GM23338 (cell line): ENCODE results near the gene TIRAP. TPM values are rescaled to one million over a fixed set of nuclear protein-coding genes. Genes with fewer than 3 reads are reported as not detected.

Experiments used
- ATAC-seq: fragments of 200-7000 bp; cut with Tn5 transposase; 3 replicates; pipeline ENCODE4 v1.9.1; 2020
- DNase-seq: peaks from one replicate; pipeline ENCODE4 v3.0.0-alpha.2; 2015; ENCODE audit warnings: low spot score
- H2AFZ ChIP-seq: fragments of 200-600 bp; sonication (generic); 2 replicates; pipeline ENCODE4 v1.8.0; 2016; ENCODE audit warnings: antibody characterized with exemption, mild to moderate bottlenecking, moderate library complexity
- H3F3A ChIP-seq: fragments of 200-600 bp; sonication (generic); replicated peaks from 2 replicates; pipeline ENCODE4 v1.8.0; 2017; ENCODE audit warnings: antibody characterized with exemption, mixed run types, low read depth
- H3K27ac ChIP-seq: fragments of 200-600 bp; sonication (generic); 2 replicates; pipeline ENCODE4 v1.6.1; 2016; ENCODE audit warnings: low read depth
- H3K27me3 ChIP-seq: fragments of 200-600 bp; sonication (generic); 2 replicates; pipeline ENCODE4 v1.8.0; 2016; ENCODE audit warnings: mild to moderate bottlenecking, mixed run types, moderate library complexity; ENCODE audit not compliant: insufficient read depth
- H3K36me3 ChIP-seq: fragments of 200-600 bp; sonication (generic); 2 replicates; pipeline ENCODE4 v1.8.0; 2016; ENCODE audit warnings: mild to moderate bottlenecking; ENCODE audit not compliant: insufficient read depth
- H3K4me1 ChIP-seq: fragments of 200-600 bp; sonication (generic); 2 replicates; pipeline ENCODE4 v1.8.0; 2016; ENCODE audit warnings: mild to moderate bottlenecking, moderate library complexity; ENCODE audit not compliant: insufficient read depth
- H3K4me2 ChIP-seq: fragments of 200-600 bp; sonication (generic); 2 replicates; pipeline ENCODE4 v1.7.1; 2017; ENCODE audit warnings: mixed run types
- H3K4me3 ChIP-seq: fragments of 200-600 bp; sonication (generic); 2 replicates; pipeline ENCODE4 v1.6.1; 2016; ENCODE audit warnings: mixed run types
- H3K79me2 ChIP-seq: fragments of 200-600 bp; sonication (generic); replicated peaks from 2 replicates; pipeline ENCODE4 v1.8.0; 2017; ENCODE audit warnings: mild to moderate bottlenecking; ENCODE audit not compliant: insufficient read depth
- H3K9me2 ChIP-seq: fragments of 200-600 bp; sonication (generic); 2 replicates; pipeline ENCODE4 v1.8.0; 2017; ENCODE audit not compliant: insufficient read depth
- H4K20me1 ChIP-seq: fragments of 200-600 bp; sonication (generic); replicated peaks from 2 replicates; pipeline ENCODE4 v1.8.0; 2017; ENCODE audit warnings: mild to moderate bottlenecking; ENCODE audit not compliant: insufficient read depth
- H3K27ac Mint-ChIP-seq: 2 replicates; pipeline ENCODE4 v1.8.0; 2020; ENCODE audit warnings: inconsistent platforms, mild to moderate bottlenecking, moderate library complexity, mixed read lengths
- H3K27me3 Mint-ChIP-seq: 3 replicates; pipeline ENCODE4 v1.8.0; 2022; ENCODE audit warnings: low read depth, mild to moderate bottlenecking, moderate library complexity, mixed read lengths, inconsistent platforms; ENCODE audit not compliant: insufficient read depth, poor library complexity
- H3K36me3 Mint-ChIP-seq: 3 replicates; pipeline ENCODE4 v1.8.0; 2021; ENCODE audit warnings: low read depth, mild to moderate bottlenecking, inconsistent platforms, moderate library complexity, mixed read lengths
- H3K4me1 Mint-ChIP-seq: 3 replicates; pipeline ENCODE4 v1.8.0; 2020; ENCODE audit warnings: mild to moderate bottlenecking, inconsistent platforms, mixed read lengths
- H3K4me3 Mint-ChIP-seq: 3 replicates; pipeline ENCODE4 v1.8.0; 2021; ENCODE audit warnings: moderate library complexity, mild to moderate bottlenecking, inconsistent platforms, mixed read lengths
- H3K9me3 Mint-ChIP-seq: 3 replicates; pipeline ENCODE4 v1.8.0; 2020; ENCODE audit warnings: moderate library complexity, mild to moderate bottlenecking, inconsistent platforms, mixed read lengths
- CREB1 ChIP-seq: fragments of 250-450 bp; sonication (Bioruptor Pico); IDR thresholded peaks from 2 replicates; pipeline ENCODE4 v1.5.0; 2020; ENCODE audit warnings: low read depth, mild to moderate bottlenecking, moderate library complexity
- EZH2phosphoT487 ChIP-seq: fragments of 200-600 bp; sonication (generic); IDR thresholded peaks from one replicate; pipeline ENCODE4 v1.8.1; 2018; ENCODE audit warnings: antibody characterized with exemption; ENCODE audit not compliant: unreplicated experiment
- JUNB ChIP-seq: IDR thresholded peaks from one replicate; pipeline ENCODE4 v1.6.1; 2016; ENCODE audit warnings: antibody characterized with exemption; ENCODE audit not compliant: unreplicated experiment
- STAT1 ChIP-seq: IDR thresholded peaks from one replicate; pipeline ENCODE4 v1.6.1; 2016; ENCODE audit warnings: antibody characterized with exemption; ENCODE audit not compliant: unreplicated experiment
- ZNF114 ChIP-seq: fragments of 250-450 bp; sonication (Bioruptor Pico); IDR thresholded peaks from 2 replicates; pipeline ENCODE4 v1.5.0; 2020; ENCODE audit warnings: mild to moderate bottlenecking, moderate library complexity
- polyA plus RNA-seq: library from polyadenylated mRNA; unstranded; fragments of >200 nt; fragmentation: Nextera tagmentation; extraction: Ambion mirVana; gene quantifications from 2 replicates; pipeline ENCODE4 v1.2.1, GENCODE V29; 2016
- total RNA-seq: library from RNA; depleted of rRNA; stranded (reverse); fragments of >200 nt; shearing (Covaris generic); gene quantifications from 2 replicates; pipeline ENCODE4 v1.2.3, GENCODE V29; 2014
- TF ChIP-seq, protein P1 (sequence below): IDR thresholded peaks from 2 replicates; pipeline ENCODE4 v1.6.1; 2016; ENCODE audit warnings: antibody characterized with exemption
- TF ChIP-seq, protein P2 (sequence below), 2 experiments: fragments of 200-600 bp in 1 of 2; sonication (generic) in 1 of 2; conservative IDR thresholded peaks; 2 replicates each; pipeline versions ENCODE4 v1.5.1 to v1.6.1; 2016 to 2017; ENCODE audit warnings: antibody characterized with exemption in 2 of 2, low read depth in 2 of 2, mild to moderate bottlenecking in 2 of 2, moderate library complexity in 1 of 2
- TF ChIP-seq, protein P3 (sequence below): fragments of 250-450 bp; sonication (Bioruptor Pico); IDR thresholded peaks from 2 replicates; pipeline ENCODE4 v1.5.0; 2020; ENCODE audit warnings: mild to moderate bottlenecking, moderate library complexity

TIRAP gene
- total and polyA plus RNA-seq, 2 experiments from 2014 or later = 1.1 to 3.4 TPM

DNA sequence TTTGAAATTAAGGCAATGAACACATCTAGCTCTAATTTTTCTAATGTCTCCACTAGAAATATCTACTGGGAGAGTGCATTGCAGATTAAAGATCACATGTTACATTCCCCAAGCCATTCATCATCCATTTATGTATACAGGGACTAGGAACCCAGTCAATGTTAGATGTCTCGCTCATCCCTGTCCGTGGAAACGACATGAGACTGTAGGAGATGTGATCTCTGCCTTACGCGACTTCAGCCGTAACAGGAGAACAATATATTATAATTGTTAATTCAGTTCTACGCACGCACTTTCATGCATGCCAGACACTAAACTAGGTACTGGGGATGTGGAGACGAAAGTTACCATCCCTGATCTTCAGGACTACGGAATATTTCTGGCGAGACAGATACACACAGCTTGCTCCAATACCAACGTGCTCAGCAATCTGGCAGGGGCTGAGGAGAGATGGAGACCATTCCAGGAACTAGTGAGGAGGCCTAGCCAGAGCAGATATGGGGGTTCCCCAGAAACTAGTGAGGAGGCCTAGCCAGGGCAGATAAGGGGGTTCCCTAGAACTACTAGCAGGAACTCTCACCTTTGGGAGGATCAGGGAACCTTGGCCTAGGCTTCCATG, 21.7 kb downstream of the TIRAP start:
- Histone ChIP-seq H3K4me3 (peak overlapping the region; percentile 95), H3K9me2 (no peaks in the 10 kb centered on the region), H3K36me3 (no peaks in the 10 kb centered on the region), H3K27ac (no peak overlapping the region), H3F3A (no peaks in the 10 kb centered on the region), H4K20me1 (no peaks in the 10 kb centered on the region), H3K79me2 (peaks cover 22% of the 10 kb centered on the region), H2AFZ (peak overlapping the region; percentile 8; the same call in 1 of the 2 replicates), H3K4me1 (no peaks in the 10 kb centered on the region), H3K27me3 (no peaks in the 10 kb centered on the region), H3K4me2 (peak overlapping the region; percentile 100)
- 0 out of 3 replicates have a peak, but pooled peaks cover 2% of the 10 kb centered on the region for H3K9me3 Mint-ChIP-seq
- peak; percentile 3; the same call in 1 of the 3 replicates for ATAC-seq
- TF ChIP-seq, protein P1, sequence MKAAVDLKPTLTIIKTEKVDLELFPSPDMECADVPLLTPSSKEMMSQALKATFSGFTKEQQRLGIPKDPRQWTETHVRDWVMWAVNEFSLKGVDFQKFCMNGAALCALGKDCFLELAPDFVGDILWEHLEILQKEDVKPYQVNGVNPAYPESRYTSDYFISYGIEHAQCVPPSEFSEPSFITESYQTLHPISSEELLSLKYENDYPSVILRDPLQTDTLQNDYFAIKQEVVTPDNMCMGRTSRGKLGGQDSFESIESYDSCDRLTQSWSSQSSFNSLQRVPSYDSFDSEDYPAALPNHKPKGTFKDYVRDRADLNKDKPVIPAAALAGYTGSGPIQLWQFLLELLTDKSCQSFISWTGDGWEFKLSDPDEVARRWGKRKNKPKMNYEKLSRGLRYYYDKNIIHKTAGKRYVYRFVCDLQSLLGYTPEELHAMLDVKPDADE = no peak
- TF ChIP-seq JUNB (no peak), EZH2phosphoT487 (no peak), ZNF114 (CRISPR knock-in tag) (no peak)
- TF ChIP-seq, protein P2, sequence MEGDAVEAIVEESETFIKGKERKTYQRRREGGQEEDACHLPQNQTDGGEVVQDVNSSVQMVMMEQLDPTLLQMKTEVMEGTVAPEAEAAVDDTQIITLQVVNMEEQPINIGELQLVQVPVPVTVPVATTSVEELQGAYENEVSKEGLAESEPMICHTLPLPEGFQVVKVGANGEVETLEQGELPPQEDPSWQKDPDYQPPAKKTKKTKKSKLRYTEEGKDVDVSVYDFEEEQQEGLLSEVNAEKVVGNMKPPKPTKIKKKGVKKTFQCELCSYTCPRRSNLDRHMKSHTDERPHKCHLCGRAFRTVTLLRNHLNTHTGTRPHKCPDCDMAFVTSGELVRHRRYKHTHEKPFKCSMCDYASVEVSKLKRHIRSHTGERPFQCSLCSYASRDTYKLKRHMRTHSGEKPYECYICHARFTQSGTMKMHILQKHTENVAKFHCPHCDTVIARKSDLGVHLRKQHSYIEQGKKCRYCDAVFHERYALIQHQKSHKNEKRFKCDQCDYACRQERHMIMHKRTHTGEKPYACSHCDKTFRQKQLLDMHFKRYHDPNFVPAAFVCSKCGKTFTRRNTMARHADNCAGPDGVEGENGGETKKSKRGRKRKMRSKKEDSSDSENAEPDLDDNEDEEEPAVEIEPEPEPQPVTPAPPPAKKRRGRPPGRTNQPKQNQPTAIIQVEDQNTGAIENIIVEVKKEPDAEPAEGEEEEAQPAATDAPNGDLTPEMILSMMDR (conservative IDR thresholded peaks at IDR 0.05; ENCODE audit: low read depth in 2 of 2) = no peak
- H3K27ac Mint-ChIP-seq = peak overlapping the region; percentile 99
- H3K27me3 Mint-ChIP-seq = peaks cover 5% of the 10 kb centered on the region
- no peak for DNase-seq
- H3K36me3 Mint-ChIP-seq = peaks cover 31% of the 10 kb centered on the region
- peak overlapping the region; percentile 94 for H3K4me3 Mint-ChIP-seq
- peaks cover 19% of the 10 kb centered on the region for H3K4me1 Mint-ChIP-seq

DNA sequence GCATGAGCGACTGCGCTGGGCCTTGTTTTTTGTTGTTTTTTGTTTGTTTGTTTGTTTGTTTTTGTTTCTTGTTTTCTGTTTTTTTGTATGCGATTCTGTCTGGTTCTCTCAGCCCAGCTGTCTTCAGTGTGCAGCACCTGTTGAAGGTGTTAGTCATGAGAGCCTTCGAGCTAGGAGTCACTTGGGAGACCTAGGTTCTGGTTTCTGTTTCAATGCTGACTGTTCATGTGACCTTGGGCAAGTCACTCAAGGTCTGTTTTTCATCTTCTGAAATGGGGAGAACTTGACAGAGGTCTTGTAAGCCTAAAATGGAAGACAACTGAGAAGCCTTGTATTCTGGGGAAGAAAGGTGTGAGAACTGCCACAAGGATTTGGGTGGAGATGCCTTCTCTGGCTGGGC, 22.8 kb downstream of the TIRAP start:
- Histone ChIP-seq H3K27ac (no peak overlapping the region), H3K4me1 (no peaks in the 10 kb centered on the region), H3F3A (no peaks in the 10 kb centered on the region), H3K36me3 (no peaks in the 10 kb centered on the region), H3K79me2 (peaks cover 22% of the 10 kb centered on the region), H4K20me1 (no peaks in the 10 kb centered on the region), H3K9me2 (no peaks in the 10 kb centered on the region), H3K4me3 (no peak overlapping the region), H2AFZ (no peak overlapping the region), H3K27me3 (no peaks in the 10 kb centered on the region), H3K4me2 (no peak overlapping the region)
- Mint-ChIP-seq H3K27me3 (peaks cover 5% of the 10 kb centered on the region), H3K27ac (no peak overlapping the region), H3K36me3 (peaks cover 31% of the 10 kb centered on the region), H3K9me3 (0 out of 3 replicates have a peak, but pooled peaks cover 2% of the 10 kb centered on the region), H3K4me1 (peaks cover 19% of the 10 kb centered on the region), H3K4me3 (no peak overlapping the region; the same call in 2 of the 3 replicates)
- no peak for DNase-seq
- no peak for ATAC-seq
- TF ChIP-seq, protein P3, sequence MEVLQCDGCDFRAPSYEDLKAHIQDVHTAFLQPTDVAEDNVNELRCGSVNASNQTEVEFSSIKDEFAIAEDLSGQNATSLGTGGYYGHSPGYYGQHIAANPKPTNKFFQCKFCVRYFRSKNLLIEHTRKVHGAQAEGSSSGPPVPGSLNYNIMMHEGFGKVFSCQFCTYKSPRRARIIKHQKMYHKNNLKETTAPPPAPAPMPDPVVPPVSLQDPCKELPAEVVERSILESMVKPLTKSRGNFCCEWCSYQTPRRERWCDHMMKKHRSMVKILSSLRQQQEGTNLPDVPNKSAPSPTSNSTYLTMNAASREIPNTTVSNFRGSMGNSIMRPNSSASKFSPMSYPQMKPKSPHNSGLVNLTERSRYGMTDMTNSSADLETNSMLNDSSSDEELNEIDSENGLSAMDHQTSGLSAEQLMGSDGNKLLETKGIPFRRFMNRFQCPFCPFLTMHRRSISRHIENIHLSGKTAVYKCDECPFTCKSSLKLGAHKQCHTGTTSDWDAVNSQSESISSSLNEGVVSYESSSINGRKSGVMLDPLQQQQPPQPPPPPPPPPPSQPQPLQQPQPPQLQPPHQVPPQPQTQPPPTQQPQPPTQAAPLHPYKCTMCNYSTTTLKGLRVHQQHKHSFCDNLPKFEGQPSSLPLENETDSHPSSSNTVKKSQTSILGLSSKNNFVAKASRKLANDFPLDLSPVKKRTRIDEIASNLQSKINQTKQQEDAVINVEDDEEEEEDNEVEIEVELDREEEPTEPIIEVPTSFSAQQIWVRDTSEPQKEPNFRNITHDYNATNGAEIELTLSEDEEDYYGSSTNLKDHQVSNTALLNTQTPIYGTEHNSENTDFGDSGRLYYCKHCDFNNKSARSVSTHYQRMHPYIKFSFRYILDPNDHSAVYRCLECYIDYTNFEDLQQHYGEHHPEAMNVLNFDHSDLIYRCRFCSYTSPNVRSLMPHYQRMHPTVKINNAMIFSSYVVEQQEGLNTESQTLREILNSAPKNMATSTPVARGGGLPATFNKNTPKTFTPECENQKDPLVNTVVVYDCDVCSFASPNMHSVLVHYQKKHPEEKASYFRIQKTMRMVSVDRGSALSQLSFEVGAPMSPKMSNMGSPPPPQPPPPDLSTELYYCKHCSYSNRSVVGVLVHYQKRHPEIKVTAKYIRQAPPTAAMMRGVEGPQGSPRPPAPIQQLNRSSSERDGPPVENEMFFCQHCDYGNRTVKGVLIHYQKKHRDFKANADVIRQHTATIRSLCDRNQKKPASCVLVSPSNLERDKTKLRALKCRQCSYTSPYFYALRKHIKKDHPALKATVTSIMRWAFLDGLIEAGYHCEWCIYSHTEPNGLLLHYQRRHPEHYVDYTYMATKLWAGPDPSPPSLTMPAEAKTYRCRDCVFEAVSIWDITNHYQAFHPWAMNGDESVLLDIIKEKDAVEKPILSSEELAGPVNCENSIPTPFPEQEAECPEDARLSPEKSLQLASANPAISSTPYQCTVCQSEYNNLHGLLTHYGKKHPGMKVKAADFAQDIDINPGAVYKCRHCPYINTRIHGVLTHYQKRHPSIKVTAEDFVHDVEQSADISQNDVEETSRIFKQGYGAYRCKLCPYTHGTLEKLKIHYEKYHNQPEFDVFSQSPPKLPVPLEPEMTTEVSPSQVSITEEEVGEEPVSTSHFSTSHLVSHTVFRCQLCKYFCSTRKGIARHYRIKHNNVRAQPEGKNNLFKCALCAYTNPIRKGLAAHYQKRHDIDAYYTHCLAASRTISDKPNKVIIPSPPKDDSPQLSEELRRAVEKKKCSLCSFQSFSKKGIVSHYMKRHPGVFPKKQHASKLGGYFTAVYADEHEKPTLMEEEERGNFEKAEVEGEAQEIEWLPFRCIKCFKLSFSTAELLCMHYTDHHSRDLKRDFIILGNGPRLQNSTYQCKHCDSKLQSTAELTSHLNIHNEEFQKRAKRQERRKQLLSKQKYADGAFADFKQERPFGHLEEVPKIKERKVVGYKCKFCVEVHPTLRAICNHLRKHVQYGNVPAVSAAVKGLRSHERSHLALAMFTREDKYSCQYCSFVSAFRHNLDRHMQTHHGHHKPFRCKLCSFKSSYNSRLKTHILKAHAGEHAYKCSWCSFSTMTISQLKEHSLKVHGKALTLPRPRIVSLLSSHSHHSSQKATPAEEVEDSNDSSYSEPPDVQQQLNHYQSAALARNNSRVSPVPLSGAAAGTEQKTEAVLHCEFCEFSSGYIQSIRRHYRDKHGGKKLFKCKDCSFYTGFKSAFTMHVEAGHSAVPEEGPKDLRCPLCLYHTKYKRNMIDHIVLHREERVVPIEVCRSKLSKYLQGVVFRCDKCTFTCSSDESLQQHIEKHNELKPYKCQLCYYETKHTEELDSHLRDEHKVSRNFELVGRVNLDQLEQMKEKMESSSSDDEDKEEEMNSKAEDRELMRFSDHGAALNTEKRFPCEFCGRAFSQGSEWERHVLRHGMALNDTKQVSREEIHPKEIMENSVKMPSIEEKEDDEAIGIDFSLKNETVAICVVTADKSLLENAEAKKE (CRISPR knock-in tag) = no peak
- TF ChIP-seq CREB1 (CRISPR knock-in tag) = no peak
- TF ChIP-seq ZNF114 (CRISPR knock-in tag) = no peak
- TF ChIP-seq STAT1 = no peak
- TF ChIP-seq, protein P2 (conservative IDR thresholded peaks at IDR 0.05; ENCODE audit: low read depth in 2 of 2) = no peak
